K562 (cell line): ENCODE data around the gene MINPP1. TPM values are rescaled to one million over a fixed set of nuclear protein-coding genes. Genes with fewer than 3 reads are reported as not detected.

Experiments
- CCAR2 ChIP-seq: fragments of 200-400 bp; formaldehyde crosslinking; IDR thresholded peaks from 2 replicates; pipeline ENCODE4 v1.6.1; 2017; ENCODE audit warnings: mild to moderate bottlenecking, low read depth, low read length
- CHD4 ChIP-seq: fragments of 200-600 bp; sonication (generic); IDR thresholded peaks from 3 replicates; pipeline ENCODE4 v1.6.1; 2012; ENCODE audit warnings: low read depth, mild to moderate bottlenecking, mixed read lengths, low read length, inconsistent platforms; ENCODE audit not compliant: insufficient read depth, insufficient replicate concordance, poor library complexity, severe bottlenecking
- DEAF1 ChIP-seq: fragments of 450-650 bp; formaldehyde crosslinking; IDR thresholded peaks from 2 replicates; pipeline ENCODE4 v1.4.0; 2020; ENCODE audit warnings: mild to moderate bottlenecking, moderate library complexity
- HLTF ChIP-seq: fragments of 450-650 bp; IDR thresholded peaks from 2 replicates; pipeline ENCODE4 v1.6.1; 2016
- IRF1 ChIP-seq: sonication (generic); formaldehyde crosslinking; IDR thresholded peaks from 2 replicates; pipeline ENCODE4 v1.8.0; 2022; ENCODE audit warnings: missing genetic modification reagents, mild to moderate bottlenecking, borderline replicate concordance
- IRF9 ChIP-seq: fragments of 450-650 bp; IDR thresholded peaks from 2 replicates; pipeline ENCODE4 v1.6.1; 2016; ENCODE audit warnings: missing biosample characterization, missing genetic modification characterization
- KDM4B ChIP-seq, 2 experiments: fragments of 450-650 bp in 1 of 2; sonication (generic) in 1 of 2; IDR thresholded peaks; 2 replicates each; pipeline ENCODE4 v1.6.1; 2016 to 2017; ENCODE audit warnings: borderline replicate concordance in 2 of 2, antibody characterized with exemption in 1 of 2, low read depth in 1 of 2, mild to moderate bottlenecking in 1 of 2
- MTA1 ChIP-seq: fragments of 450-650 bp; IDR thresholded peaks from 2 replicates; pipeline ENCODE4 v1.6.1; 2017; ENCODE audit warnings: borderline replicate concordance
- NBN ChIP-seq: fragments of 450-650 bp; IDR thresholded peaks from 2 replicates; pipeline ENCODE4 v1.6.1; 2016; ENCODE audit warnings: low read depth, mild to moderate bottlenecking
- PRPF4 ChIP-seq: fragments of 200-400 bp; formaldehyde crosslinking; IDR thresholded peaks from one replicate; pipeline ENCODE4 v1.6.1; 2017; ENCODE audit warnings: low read length, low read depth, mild to moderate bottlenecking; ENCODE audit not compliant: insufficient read depth, poor library complexity, severe bottlenecking
- SMAD4 ChIP-seq: fragments of 250-450 bp; sonication (Bioruptor Pico); conservative IDR thresholded peaks from 2 replicates; pipeline ENCODE4 v1.8.0; 2021; ENCODE audit warnings: inconsistent platforms, mild to moderate bottlenecking, moderate library complexity
- SNAPC5 ChIP-seq: fragments of 250-450 bp; sonication (Bioruptor Pico); IDR thresholded peaks from 2 replicates; pipeline ENCODE4 v1.8.0; 2021; ENCODE audit warnings: moderate library complexity, mild to moderate bottlenecking, inconsistent platforms
- SNRNP70 ChIP-seq: fragments of 200-400 bp; formaldehyde crosslinking; optimal IDR thresholded peaks from 2 replicates; pipeline ENCODE3; 2017; ENCODE audit warnings: low read depth, low read length
- SREBF1 ChIP-seq: fragments of 150-350 bp; IDR thresholded peaks from 2 replicates; pipeline ENCODE4 v1.6.1; 2014; ENCODE audit warnings: antibody characterized with exemption, low read depth, low read length, borderline replicate concordance
- USF1 ChIP-seq: sonication (generic); formaldehyde crosslinking; IDR thresholded peaks from 2 replicates; pipeline ENCODE4 v1.9.0; 2022; ENCODE audit warnings: mild to moderate bottlenecking, missing genetic modification reagents
- YY1 ChIP-seq, 3 experiments: IDR thresholded peaks; 2 replicates each; pipeline ENCODE4 v1.6.1; 2011; ENCODE audit warnings: low read length in 2 of 3, mild to moderate bottlenecking in 2 of 3, moderate library complexity in 2 of 3, borderline replicate concordance in 1 of 3, control low read depth in 1 of 3, low read depth in 1 of 3; ENCODE audit not compliant: insufficient read depth in 3 of 3, insufficient replicate concordance in 2 of 3, control insufficient read depth in 1 of 3, insufficient read length in 1 of 3; ENCODE audit errors: extremely low read depth in 1 of 3
- ZNF277 ChIP-seq: fragments of 250-450 bp; sonication (Bioruptor Pico); IDR thresholded peaks from 2 replicates; pipeline ENCODE4 v1.8.0; 2022; ENCODE audit warnings: inconsistent platforms, mild to moderate bottlenecking, moderate library complexity, borderline replicate concordance
- ZNF280B ChIP-seq: fragments of 250-450 bp; sonication (Bioruptor Pico); IDR thresholded peaks from 2 replicates; pipeline ENCODE4 v1.5.1; 2021; ENCODE audit warnings: mild to moderate bottlenecking
- ZNF347 ChIP-seq: fragments of 450-650 bp; formaldehyde crosslinking; IDR thresholded peaks from 2 replicates; pipeline ENCODE4 v1.4.0; 2020; ENCODE audit warnings: low read depth, mild to moderate bottlenecking, moderate library complexity
- ZZZ3 ChIP-seq: fragments of 450-650 bp; IDR thresholded peaks from 2 replicates; pipeline ENCODE4 v1.6.1; 2016; ENCODE audit warnings: antibody characterized with exemption, mild to moderate bottlenecking, moderate library complexity
- polyA plus RNA-seq, 8 experiments: library from polyadenylated mRNA; depleted of rRNA in 4 of 8; stranded (reverse) in 5 of 8; unstranded in 3 of 8; fragments of >200 nt; fragmentation: Nextera tagmentation in 2 of 8; fragmentation: Illumina TruSeq in 1 of 8; extraction: Ambion mirVana in 2 of 8; extraction: Trizol in 1 of 8; gene quantifications; 2 replicates each; pipeline versions ENCODE4 v1.2.1 to v1.2.3, GENCODE V29; 2011 to 2014; ENCODE audit warnings: inconsistent platforms in 1 of 8, missing spikeins in 1 of 8
- total RNA-seq, 7 experiments: library from RNA; depleted of rRNA in 6 of 7; stranded (reverse); fragments of >200 nt in 6 of 7; fragmentation: Illumina TruSeq in 2 of 7; extraction: Trizol in 2 of 7; gene quantifications; 2 replicates each; pipeline versions ENCODE4 v1.2.1 to v1.2.3, GENCODE V29; 2011 to 2021; ENCODE audit warnings: low replicate concordance in 1 of 7

Gene MINPP1
- total and polyA plus RNA-seq, 9 of the 15 experiments (the other 6 are each of a cell fraction or from before 2014, with no cell fraction given) = 11.5 to 44.5 (median 27.1) TPM

GRCh38 chr10:87500646-87501048 is 4.0 kb upstream of the MINPP1 start (continued):
- no peak for TF ChIP-seq MTA1
- TF ChIP-seq KDM4B (IDR thresholded peaks at IDR 0.05; ENCODE audit: borderline replicate concordance in 2 of 2, low read depth in 1 of 2) = no peak
- TF ChIP-seq SREBF1 = no peak
- no peak for TF ChIP-seq SNRNP70
- TF ChIP-seq ZZZ3 = no peak
- no peak for TF ChIP-seq PRPF4
- no peak for TF ChIP-seq ZNF277 (CRISPR knock-in tag)
- no peak for TF ChIP-seq SNAPC5 (CRISPR knock-in tag)
- no peak for TF ChIP-seq YY1 (IDR thresholded peaks at IDR 0.05; ENCODE audit: borderline replicate concordance in 1 of 3, control insufficient read depth in 1 of 3, extremely low read depth in 1 of 3, insufficient read depth in 3 of 3, insufficient read length in 1 of 3, insufficient replicate concordance in 2 of 3, low read depth in 1 of 3, low read length in 2 of 3)
- no peak for TF ChIP-seq CCAR2
- TF ChIP-seq IRF9 = peak; percentile 83
- TF ChIP-seq USF1 (CRISPR knock-in tag) = no peak
- TF ChIP-seq DEAF1 (CRISPR knock-in tag) = no peak
- no peak for TF ChIP-seq IRF1 (CRISPR knock-in tag)
- no peak for TF ChIP-seq ZNF280B (CRISPR knock-in tag)
- peak; percentile 47; the same call in 1 of the 2 replicates for TF ChIP-seq SMAD4 (CRISPR knock-in tag)
- TF ChIP-seq NBN = peak; percentile 79
- no peak for TF ChIP-seq ZNF347 (CRISPR knock-in tag)
- TF ChIP-seq CHD4 = no peak
- no peak for TF ChIP-seq HLTF
